GM21515 (cell line): Measurements from ENCODE around the gene TMEM217.

Source experiments
- ATAC-seq: cut with Tn5 transposase; IDR thresholded peaks from one replicate; pipeline ENCODE4 v1.9.1; 2021; ENCODE audit not compliant: unreplicated experiment

The TMEM217 gene

DNA sequence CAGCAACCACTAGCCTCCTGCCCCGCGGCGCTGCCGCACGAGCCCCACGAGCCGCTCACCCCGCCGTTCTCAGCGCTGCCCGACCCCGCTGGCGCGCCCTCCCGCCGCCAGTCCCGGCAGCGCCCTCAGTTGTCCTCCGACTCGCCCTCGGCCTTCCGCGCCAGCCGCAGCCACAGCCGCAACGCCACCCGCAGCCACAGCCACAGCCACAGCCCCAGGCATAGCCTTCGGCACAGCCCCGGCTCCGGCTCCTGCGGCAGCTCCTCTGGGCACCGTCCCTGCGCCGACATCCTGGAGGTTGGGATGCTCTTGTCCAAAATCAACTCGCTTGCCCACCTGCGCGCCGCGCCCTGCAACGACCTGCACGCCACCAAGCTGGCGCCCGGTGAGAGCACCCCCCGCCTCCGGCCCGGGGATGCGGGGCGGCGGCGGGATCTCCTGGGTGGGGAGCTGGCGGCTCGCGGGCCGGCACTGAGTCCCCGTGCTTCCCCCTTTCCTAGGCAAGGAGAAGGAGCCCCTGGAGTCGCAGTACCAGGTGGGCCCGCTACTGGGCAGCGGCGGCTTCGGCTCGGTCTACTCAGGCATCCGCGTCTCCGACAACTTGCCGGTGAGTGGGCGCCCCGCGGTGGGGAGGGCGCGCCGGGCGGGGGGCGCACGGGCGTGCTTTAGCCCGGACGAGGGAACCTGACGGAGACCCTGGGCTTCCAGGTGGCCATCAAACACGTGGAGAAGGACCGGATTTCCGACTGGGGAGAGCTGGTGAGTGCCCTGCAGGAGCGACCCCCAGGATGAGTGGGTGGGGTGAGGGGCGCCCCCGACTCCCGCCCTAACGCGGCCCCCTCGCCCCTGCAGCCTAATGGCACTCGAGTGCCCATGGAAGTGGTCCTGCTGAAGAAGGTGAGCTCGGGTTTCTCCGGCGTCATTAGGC lies 87.4 kb downstream of the TMEM217 start:
- ATAC-seq = peak; percentile 22

DNA sequence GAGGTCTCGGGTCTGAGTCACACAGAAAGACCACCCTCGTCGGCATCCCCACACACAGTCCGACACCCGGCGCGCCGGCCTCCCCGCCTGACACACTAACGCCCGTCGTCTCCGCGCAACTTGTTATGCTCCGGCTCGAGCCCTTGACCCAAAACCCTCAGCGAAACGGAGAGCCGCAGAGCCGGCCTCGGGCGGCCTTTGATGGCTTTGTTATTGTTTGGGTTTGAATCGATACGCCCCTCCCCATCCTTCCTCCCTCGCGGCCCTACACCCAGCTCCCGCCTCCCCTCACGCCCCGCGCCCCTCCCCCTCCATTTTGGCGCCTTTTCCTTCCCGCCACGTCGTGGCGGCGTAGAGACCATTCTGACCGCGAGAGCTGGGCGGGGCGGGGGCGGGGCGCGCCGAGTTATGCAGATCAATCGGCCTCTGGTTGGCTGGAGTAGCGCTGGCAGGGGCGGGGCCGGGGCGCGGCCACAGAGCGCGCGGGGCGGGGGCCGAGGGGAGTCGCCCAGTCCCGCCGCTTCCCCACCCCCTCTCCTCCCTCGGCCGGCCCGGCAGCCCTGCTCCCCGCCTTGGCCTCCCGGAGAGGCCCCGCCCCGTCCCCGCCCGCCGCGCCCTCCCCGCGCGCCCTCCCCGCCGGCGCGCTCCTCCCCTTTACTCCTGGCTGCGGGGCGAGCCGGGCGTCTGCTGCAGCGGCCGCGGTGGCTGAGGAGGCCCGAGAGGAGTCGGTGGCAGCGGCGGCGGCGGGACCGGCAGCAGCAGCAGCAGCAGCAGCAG lies 88.3 kb downstream of the TMEM217 start, which contains the start of gene PIM1:
Gene PIM1 (plus strand): TSS at position 657 of the 777 bp plus-strand sequence. CDS start 424 bp downstream, outside the sequence.
- peak; percentile 67 for ATAC-seq

GRCh38 chr6:37168811-37169495 lies 89.0 kb downstream of the TMEM217 start:
- ATAC-seq = no peak

- no peak for ATAC-seq
Observed at GRCh38 chr6:37168163-37168758, 89.7 kb downstream of the TMEM217 start.

- no peak for ATAC-seq
Observed at GRCh38 chr6:37162740-37163139, 95.2 kb downstream of the TMEM217 start.
